Occipital lobe (tissue), 2 donors: ENCODE measurements around the gene PSMB4. TPM values are rescaled to one million over a fixed set of nuclear protein-coding genes. Genes with fewer than 3 reads are reported as not detected.
"Not testable (repeated sequence)": the region's sequence is repeated elsewhere in the genome, so short reads cannot be mapped to it uniquely, and the experiment has no call there.

Experiments used
- DNase-seq: peaks from one replicate; lab custom pipeline; 2025; lab: John Stamatoyannopoulos, UW
- total RNA-seq: library from RNA; depleted of rRNA; stranded (reverse); fragments of >200 nt; gene quantifications from one replicate; pipeline ENCODE4 v1.2.3, GENCODE V29; 2014

The PSMB4 gene
- total RNA-seq, 1 donor from 2014 or later: 290 TPM

DNA sequence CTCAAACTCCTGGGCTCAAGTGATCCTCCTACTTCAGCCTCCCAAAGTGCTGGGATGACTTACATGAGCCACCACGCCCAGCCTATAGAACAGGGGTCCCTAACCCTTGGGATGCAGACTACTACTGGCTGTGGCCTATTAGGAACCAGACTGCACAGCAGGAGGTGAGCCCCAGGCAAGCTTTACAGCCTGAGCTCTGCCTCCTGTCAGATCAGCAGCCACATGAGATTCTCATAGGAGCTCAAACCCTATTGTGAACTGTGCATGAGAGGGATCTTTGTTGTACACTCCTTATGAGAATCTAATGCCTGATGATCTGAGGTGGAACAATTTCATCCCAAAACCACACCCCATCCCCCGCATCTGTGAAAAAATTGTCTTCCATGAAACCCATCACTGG lies 13.4 kb upstream of the PSMB4 start:
- DNase-seq: no peak

DNA sequence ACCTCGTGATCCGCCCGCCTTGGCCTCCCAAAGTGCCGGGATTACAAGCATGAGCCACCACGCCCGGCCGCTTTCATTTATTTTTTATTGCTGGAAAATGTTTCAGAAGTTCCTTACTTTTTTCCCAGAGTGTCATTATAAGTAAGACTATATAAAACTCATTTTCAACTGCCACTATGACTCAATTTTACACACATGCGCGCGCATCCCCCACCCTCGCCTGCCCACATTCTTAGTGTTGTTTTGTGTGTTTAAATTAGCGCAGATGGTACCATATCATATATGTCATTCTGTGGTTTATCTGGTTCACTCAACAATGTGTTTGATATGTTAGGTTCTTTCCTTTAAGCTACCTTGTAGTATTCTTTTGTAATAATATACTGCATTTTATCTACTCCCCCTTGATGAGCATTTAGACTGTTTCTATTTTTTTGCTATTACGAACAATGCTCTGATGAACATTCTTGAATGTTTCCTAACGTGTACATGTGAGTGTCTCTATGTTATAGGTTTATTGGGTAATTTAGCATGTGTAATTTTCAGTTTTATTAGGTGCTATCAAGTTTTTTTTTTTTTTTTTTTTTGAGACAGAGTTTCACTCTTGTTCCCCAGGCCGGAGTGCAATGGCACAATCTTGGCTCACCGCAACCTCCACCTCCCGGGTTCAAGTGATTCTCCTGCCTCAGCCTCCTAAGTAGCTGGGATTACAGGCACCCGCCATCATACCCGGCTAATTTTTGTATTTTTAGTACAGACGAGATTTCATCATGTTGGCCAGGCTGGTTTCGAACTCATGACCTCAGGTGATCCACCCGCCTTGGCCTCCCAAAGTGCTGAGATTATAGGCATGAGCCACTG lies 8.9 kb upstream of the PSMB4 start:
- not testable (repeated sequence) for DNase-seq

DNA sequence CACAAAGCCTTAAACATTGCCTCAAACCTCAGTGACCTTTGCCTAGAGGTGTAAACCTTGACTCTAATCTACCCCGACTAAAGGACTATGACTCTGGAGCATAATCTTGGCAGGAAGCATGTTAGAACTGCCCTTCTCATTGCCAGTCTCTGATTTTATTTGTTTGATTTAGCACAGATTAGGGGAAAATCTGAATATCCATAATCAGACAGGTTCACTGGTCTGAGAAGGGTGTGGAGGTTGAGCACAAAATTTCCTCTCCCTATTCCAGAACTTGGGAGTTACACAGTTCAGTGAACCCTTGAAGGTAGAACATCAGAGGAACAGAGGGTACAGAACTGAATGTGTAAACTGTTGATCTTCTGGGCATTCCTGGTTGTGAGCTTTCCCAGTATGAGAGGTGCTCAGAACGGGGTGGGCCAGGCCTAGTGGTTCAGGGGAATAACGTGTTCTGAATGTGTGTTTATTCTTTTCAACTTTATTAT lies 8.3 kb upstream of the PSMB4 start:
- no peak for DNase-seq

DNA sequence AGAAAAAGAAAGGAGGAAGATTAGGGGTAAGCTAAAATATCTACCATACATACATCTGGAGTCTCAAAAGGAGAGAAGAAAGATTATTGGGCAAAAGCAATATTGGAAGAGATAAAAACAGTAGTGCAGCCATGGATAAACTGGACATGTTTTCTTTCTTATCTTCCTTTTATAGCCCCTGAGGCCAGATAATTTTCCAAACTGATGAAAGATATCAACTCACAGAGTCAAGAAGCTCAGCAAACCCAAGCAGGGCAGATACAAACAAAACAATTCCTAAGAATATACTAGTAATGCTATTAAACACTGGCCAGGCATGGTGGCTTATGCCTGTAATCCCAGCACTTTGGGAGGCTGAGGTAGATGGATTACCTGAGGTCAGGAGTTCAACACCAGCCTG lies 5.8 kb upstream of the PSMB4 start:
- no peak for DNase-seq

- DNase-seq: not testable (repeated sequence)
Measured at GRCh38 chr1:151396265-151396664, 3.1 kb upstream of the PSMB4 start.

DNA sequence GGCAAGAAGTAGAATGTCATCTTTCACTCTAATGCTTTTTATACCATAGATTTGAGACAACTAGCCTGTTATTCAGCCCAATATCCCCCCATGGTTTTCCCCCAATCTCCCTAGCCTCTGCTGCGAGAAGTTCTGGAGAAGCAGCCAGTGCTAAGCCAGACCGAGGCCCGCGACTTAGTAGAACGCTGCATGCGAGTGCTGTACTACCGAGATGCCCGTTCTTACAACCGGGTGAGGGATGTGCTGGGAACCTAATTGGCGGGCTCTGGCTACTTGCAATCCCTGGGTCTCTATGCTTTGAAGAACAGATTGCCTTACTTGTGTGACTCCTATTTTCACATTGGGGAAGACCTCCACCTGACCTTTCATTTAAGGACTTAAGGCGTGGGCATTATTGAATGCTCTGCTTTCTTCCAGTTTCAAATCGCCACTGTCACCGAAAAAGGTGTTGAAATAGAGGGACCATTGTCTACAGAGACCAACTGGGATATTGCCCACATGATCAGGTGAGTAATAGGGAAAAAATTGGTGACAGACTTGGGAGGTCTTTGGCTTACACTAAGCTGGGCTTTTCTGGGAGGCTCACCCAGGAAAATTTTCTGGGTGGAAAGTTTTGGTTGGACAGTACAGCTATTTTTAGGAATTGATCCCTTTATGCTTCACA lies 1.9 kb downstream of the PSMB4 start:
- no peak for DNase-seq

DNA sequence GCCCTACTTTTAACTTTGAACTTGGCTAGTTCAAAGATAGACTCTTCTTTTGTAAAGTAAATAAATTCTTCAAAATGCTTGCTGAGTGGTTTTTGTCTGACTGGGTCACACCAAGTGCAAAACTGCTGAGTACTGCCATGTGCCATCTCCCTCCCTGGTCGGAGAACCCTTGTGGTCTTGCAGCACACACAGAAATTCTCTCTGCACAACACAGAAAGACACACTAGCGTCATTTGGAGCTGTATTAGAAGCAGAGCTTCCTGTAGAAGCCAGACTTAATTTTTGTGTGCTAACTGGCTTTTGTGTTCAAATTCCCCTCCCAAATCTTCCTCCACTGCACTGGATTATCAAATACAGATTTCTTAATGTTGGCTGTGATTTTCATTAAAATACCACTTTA lies 2.5 kb downstream of the PSMB4 start:
- no peak for DNase-seq

DNA sequence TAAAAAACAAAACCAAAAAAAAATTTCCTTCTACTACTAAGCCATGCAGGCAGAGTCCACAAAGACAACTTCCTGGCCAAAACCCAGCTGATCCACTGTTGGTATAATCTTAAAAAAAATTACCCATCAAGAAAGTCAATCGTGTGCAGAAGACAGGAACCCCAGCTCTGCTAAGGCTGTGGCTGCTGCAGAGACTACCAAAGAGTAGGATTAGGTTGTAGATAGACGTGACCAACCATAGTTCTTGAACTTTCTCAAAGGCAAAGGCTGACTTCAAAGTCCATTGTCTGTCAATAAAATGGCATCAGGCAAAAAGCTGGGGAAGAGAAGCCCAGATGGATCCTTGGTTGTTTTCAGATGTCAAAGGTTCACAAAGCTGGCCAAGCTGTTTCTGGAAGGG lies 3.4 kb downstream of the PSMB4 start:
- DNase-seq: no peak

DNA sequence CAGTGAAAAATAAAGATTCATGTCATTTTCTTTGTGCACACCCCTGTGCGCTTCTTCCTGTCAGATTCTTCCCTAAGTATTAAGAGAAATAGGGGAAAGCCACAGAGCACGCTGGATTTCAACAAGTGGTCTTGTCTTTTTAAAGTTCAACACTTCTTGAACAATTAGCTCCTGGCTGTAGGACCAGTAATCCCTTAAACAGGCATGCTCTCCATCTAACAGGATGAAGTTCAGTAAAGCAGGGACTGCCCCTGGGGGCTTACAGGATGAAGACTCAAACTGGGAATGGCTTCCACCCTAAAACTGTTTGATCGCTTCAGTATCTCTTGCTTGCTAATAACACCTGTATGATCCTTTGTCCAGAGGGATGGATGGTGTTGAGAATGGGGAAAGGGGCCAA lies 4.2 kb downstream of the PSMB4 start:
- DNase-seq: no peak

GRCh38 chr1:151405187-151405951 lies 6.0 kb downstream of the PSMB4 start:
- DNase-seq: no peak

DNA sequence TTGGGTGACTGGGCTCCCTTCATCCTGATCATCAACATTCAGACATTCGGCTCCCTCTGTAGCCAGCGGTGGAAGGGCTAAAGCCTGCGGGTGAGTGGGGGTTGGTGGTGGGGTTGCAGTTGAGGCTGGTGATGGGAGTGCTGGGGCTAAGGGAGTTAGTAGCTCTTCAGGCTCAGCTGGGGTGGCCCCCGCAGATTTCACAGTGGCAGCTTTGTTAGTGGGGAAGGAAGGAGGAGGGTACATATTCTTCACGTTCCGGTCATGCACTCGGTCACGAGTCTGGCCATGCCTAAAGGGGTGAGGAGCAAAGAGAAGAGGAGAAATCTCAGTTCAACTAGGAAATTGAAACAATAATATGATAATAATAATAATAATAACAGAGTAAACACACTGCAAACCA lies 6.8 kb downstream of the PSMB4 start:
- no peak for DNase-seq

- no peak for DNase-seq
Measured at GRCh38 chr1:151407304-151407703, 7.9 kb downstream of the PSMB4 start.

GRCh38 chr1:151408891-151409290 lies 9.5 kb downstream of the PSMB4 start:
- DNase-seq: no peak

GRCh38 chr1:151411884-151412283 lies 12.5 kb downstream of the PSMB4 start:
- no peak for DNase-seq

- DNase-seq: no peak
Measured at GRCh38 chr1:151416231-151416630, 16.9 kb downstream of the PSMB4 start.

GRCh38 chr1:151418081-151418480 lies 18.7 kb downstream of the PSMB4 start:
- DNase-seq: no peak

DNA sequence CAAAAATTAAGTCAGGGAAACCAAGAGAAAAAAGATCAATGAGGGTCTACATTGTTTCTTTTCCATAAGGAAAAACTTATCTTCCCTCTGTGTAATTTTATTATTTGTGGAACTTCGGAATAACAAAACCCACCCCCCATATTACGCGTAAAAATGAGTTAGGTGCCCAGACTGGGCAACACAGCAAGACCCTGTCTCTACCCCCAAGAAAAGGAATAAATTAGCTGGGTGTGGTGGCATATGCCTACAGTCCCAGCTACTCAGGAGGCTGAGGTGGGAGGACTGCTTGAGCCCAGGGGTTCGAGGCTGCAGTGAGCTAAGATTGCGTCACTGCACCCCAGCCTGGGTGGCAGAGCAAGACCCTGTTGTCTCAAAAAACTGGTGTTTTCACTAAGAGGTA lies 20.4 kb downstream of the PSMB4 start:
- DNase-seq: no peak

DNA sequence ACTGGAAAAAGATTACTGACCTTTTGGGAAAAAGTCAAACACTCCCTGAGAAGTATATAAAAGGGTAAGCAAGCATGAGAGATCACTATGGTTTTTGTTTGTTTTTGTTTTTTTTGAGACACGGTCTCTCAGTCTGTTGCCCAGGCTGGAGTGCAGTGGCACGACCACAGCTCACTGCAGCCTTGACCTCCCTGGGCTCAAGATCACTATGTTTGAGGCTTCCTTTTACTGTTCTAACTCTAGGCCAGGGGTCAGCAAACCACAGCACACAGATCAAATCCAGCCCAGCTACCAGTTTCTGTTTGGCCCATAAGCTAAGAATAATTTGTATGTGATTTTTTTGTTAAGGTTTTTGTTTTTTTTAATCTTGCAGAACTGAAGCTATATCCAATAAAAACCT lies 25.7 kb downstream of the PSMB4 start:
- DNase-seq: no peak

DNA sequence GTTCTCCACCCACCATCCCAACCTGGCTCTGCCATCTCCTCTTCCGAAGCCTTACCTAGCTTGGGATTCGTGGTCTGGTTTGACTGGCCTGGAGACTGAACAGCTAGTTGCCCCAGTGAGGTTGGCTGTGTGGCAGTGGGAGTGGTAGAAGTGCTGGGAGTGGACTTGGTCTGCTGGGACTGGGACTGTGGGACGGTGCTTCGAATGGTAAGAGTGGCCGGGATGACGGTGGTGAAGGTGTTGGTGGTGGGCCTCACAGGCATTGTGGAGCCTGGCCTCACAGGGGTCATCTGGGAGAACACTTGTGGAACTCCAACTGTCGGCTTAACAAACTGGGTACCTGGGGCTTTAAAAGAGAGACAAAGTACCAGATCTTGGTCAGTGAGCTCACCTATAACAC lies 28.7 kb downstream of the PSMB4 start:
- no peak for DNase-seq

- DNase-seq: not testable (repeated sequence)
Measured at GRCh38 chr1:151433827-151434226, 34.5 kb downstream of the PSMB4 start.

DNA sequence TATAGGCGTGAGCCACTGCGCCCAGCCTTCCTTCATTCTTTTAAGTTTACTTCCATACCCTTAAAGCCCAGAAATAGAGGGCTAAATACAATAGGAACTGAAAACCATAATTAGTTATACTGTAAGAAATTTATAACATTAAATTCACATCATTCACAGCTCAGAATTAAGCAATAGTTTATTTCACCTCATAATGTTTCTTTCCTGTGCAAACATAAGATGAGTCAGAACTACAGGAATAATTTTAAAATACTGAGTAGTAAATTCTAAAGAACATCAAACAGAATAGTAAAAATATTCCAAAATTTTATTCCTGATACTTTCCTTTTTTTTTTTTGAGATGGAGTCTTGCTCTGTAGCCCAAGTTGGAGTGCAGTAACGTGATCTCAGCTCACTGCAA lies 35.8 kb downstream of the PSMB4 start:
- no peak for DNase-seq

DNA sequence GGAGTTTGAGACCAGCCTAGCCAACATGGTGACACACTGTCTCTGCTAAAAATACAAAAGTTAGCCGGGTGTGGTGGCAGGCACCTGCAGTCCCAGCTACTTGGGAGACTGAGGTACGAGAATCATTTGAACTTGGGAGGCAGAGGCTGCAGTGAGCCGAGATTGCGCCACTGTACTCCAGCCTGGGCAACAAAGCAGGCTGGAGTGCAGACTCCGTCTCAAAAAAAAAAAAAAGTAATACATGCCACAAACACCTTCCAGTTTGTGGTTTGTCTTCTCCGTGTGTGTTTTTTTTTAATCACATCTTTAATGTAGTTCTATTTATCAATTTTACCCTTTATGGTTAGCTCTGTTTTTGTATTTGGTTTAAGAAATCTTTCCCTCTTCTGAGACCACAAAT lies 37.6 kb downstream of the PSMB4 start:
- DNase-seq: no peak
